NB4 (cell line): ENCODE results near the gene GBGT1.

Experiments used
- CTCF ChIP-seq: IDR thresholded peaks from one replicate; pipeline ENCODE4 v1.5.1; 2012; ENCODE audit warnings: low read depth, low read length
- POLR2A ChIP-seq: IDR thresholded peaks from 2 replicates; pipeline ENCODE4 v1.6.1; 2011; ENCODE audit warnings: mild to moderate bottlenecking; ENCODE audit not compliant: insufficient read length; ENCODE audit errors: extremely low read depth

GRCh38 chr9:133133681-133134387 is 29.9 kb downstream of the GBGT1 start:
- TF ChIP-seq CTCF (no peak), POLR2A (no peak)
